CD4-positive, alpha-beta T cell treated with Interleukin-6 at 100 ng/mL for 8 hours (primary cell): ENCODE results near the gene RARB.

Experiments used
- DNase-seq: peaks from one replicate; pipeline ENCODE4 v3.0.0-alpha.2; 2020; ENCODE audit warnings: mixed read lengths, low spot score

The RARB gene

DNA sequence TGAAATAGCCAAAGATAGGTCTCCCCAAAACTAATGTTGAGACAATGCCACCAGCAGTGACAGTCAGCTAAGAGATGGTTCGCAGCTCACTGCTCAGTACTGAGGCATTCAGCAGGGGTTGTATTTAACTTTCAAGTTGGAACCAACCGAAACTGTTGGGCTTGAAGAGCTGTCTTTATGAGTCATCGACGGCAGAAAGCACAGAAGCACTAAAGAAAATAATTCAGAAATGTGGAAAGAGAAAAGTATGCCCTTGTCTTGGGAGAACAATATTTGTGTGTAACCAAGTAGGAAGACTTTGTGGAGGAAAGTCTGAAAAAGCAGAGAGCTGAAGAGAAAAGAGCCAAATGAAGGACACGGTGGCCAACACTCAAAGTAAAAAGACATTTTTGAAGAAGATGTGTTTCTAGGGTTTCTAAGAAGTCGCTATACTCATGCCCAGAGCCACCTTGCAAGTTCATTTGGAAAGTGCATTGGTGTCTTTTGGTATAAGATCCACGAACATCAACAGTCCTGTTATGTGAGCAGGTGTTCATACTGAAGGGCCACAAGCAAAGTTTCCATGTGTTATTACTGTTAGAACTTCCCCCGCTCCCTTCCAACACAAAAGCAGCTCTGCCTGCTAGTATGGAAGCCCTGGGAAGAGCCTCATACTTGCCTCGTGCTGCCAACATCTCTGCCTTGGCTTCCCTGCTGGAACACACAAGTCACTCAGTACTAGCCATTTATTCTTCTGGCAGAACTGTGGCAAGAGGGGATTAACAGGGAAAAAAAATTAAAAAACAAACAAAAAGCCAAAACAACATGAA, 4.1 kb upstream of the RARB start:
- no peak for DNase-seq

DNA sequence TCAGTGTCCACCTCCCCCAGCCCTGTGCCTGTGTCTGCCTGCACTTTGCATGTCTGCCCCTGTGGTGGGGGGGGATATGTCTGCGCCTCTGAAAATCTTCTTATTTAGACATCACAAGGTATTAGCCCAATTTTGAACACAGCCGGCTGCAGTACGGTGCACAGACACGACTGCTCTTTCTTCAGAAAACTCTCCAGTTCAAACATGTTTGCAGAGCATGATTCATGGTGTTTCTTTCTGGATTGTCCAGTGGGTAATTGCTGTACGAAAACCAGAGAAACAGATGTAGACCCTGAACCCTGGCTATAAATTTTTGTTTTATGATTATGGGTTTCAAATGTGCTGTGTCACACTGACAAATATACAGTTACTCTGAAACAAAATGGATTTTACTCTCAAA, 3.4 kb upstream of the RARB start:
- DNase-seq = no peak

DNA sequence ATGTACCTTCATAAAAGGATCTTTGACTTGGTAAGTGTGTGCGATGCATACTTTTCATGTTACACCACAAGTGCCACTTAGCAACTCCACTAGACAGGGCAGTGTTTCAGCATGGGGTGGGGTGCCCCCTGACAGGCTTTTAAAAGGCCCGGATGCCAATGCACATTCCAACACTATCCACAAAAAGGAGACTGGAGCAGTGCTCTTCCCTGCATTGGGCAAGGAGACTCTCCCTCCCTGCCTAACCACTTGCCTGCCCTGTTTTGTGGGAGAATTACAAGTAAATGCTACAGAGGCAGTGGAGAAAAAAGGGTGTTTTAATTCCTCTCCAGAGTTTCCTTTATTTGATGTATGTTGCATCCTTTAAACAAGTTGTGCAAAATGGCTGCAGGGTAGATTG, 1.7 kb upstream of the RARB start:
- no peak for DNase-seq

DNA sequence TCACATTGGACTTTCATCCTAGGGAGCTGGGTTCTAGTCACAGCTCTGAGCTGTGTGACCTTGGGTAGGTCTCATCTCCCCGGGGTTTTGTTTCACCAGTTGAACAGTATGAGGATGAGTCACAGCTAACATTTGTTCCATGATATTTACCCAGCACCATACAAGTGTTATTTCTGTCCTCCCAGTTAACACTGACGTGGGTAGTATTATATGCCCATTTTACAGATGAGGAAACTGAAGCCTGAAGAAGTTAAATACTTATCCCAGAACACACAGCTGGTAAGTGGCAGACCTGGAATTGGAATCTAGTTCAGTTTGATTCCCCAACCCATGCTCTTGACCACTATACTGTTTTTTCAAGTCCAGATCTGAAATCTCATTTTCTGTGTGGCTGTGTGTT, 908 bp upstream of the RARB start:
- DNase-seq = no peak

DNA sequence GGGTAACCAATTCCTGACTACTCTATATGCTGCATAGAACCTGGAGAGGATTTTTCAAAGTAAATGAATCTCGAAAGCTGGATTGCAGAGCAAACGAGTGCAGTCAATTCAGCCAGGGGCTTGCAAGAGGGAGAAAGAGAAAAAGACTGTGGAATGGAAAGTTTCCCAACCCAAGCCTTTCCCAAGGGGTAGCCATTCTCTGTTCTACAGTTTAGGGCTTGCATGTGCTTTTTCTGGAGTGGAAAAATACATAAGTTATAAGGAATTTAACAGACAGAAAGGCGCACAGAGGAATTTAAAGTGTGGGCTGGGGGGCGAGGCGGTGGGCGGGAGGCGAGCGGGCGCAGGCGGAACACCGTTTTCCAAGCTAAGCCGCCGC, 511 bp upstream of the RARB start:
- DNase-seq = no peak

DNA sequence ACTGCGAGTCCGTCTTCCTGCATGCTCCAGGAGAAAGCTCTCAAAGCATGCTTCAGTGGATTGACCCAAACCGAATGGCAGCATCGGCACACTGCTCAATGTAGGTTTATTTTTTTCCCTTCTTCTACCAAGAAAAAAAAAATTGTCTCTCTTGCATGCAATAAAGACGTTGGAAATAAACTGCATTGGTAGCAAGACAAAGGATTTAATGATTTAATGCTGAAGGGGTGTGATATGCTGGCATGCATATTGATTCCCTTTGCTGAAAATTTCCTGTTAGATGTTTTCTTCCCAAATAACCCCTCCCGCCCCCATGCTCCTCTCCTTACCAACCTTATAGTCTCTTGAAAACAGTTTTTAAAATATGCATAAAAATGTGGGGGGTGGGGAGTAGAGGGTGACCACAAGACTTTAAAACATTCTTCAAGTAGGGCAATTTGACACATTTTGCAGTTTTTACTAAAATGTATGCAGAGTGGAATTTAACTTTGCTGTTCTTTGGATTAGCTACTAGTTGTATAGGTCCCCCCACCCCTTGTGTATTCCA, 799 bp downstream of the RARB start:
- DNase-seq = no peak

DNA sequence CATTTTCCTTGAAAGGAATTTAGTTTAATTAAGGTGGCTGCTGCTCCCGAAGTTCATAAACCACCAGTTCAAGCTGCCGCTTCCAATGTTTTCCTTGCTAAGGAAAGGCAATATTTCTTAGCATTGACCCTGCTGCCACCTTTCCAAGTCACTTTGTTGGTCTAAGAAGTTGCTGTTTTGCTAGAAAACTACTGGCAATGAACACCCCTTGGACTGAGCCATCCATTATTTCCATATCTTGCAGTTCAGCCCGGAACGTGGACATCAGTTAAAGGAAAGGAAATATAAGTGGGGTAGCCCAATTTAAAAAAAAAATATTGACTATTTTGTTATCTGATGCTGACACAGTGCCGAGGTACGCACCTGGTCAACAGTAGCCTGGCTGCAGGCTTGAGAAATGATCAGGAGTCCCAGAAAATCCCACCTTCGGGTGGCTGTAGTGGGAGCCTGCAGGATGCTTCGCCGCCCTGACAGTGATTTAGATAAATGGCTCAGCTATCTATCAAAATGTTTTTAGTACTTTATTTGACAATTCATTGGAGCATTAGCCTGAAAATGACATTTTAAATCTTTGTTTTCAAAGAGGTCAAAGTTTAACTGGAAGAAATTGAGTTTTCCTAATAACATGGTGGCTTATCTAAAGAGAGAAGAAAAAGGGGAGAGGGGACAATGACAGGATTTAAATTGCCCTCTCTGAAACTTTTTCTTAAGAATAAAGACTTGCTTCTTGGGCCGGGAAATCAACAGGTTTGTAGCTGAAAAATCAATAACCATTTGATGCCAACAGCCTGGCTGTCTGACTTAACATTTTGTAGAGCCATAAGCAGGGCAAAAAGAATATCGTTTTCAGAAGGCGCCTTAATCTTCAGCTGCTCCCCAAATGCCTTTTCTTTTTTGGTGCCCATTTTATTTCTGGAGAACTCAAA, 1.6 kb downstream of the RARB start:
- DNase-seq = no peak

DNA sequence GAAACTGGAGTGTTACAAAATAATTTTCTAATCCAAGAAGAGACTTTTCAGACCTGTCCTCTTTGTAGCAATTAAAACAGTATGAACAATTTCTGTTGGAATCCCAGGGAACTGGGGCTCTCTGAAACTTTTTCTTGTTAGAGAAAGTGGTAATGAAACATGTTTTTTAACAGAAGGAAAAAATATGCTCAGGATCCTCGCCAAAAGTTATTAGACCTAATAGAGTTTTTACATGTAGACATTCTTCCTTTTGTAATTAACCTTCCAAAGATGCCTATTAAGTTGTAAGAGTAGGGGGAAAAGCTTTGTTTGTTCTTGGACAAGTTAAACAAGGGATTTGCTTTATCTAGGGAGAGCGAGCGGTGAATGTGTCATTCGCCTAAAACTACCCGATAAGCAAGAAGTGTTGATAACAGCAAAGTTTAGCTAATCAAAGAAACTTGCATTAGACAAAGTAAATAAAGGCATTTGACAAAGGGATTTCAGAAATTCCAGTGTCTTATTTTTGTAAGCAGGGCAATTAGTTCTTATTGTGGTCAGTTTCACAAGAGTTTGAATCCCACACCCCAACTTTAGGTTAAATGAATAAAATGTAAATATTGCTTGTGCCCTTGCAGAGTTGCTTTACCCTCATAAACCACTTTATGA, 2.3 kb downstream of the RARB start:
- no peak for DNase-seq

DNA sequence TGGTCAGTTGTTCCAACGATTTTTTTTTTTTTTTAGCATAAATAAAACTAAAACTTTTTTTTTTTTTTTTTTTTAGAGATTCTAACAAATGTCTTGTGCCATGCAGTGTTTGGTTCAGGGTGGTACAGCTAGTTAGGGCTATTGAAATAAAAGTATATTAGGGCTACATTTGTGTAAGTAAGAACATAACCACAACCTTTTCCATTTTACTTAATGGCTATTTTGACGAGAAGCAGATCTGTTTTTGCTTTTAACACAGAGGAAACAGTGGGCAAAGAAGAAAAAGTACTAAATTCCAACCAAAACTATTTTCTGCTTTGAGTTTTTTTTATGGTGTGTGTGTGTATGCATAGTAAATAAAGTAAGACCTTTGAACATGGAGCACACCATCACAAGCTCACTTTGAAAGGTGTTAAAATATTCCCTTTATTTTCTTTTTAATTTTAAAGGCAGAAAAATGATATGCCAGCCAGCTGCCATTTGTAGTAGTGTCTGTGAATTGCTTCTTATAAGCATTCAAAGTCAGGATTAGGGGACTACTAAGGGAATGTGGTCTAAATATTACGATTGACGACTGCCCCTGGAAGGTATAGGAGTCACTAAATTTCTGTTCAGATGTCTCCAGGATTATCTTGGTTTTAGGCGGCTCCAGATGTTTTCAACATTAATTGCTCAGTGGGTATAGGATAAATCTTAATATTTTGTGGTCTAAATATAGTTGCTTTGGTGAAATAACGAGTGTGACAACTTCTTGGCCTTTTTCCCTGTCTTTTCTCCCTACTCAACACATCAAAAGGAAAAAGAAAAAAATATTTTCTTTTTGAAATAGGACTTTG, 3.1 kb downstream of the RARB start:
- no peak for DNase-seq

DNA sequence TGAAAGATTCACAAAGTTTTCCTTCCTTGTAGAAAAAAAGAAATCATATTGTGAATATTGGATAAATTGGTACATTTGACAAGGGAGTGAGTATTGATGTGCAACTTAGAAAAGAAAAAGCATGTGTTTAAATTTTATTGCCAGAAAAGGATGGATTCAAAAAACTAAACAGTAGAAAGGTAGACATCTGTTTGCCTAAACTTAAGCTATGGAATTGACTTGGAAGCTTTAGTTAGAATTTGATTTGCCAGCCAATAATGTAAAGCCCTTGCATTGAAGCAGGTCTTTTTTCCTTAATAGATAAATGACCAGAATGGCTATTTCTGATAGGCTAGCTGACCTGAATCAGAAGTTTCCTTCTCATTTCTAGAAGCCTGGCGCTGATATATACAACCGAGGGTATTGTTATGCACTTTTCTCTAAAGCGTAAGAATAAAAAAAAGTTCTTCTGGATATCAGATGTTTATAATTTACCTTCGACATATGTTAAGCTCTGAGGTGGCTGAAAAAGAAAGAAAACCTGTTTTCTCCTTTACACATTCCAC, 4.2 kb downstream of the RARB start:
- no peak for DNase-seq

DNA sequence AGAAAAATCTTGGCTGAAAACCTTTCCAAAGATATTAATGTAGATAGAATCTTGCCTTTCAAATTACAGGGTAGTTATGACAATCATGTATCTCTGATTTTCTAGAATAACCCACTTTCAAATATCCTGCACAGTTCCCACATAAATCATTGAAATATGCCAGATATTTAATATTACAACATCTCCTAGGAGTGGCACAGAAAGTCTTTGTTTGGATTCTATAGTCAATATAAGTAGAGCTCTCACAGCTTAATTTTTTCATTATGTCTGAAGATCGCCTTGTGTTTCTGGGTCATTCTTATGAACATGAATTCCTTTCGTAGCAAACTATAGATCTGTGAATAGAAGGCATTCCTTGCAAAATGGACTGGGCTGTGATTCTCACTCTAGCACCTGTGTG, 5.0 kb downstream of the RARB start:
- no peak for DNase-seq

DNA sequence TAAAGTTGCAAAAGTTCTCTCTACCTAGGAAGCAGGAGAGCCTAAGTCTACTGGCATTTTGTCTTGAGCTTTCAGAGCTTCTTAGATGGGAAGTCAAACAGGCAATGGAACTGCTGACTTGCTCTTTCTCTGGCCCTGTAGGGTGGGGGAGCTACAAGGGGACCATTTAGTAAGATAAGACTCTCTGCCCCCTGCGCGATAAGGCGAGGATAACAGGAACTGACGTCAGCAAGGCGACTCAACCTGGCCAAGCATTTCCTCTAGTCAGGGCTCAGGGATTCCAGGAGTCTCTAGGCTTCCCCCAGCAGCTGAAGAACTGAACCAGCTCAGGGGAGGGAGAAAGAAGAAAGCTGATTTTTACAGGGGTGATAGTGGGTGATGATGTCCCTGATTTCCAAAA, 5.8 kb downstream of the RARB start:
- DNase-seq = no peak

DNA sequence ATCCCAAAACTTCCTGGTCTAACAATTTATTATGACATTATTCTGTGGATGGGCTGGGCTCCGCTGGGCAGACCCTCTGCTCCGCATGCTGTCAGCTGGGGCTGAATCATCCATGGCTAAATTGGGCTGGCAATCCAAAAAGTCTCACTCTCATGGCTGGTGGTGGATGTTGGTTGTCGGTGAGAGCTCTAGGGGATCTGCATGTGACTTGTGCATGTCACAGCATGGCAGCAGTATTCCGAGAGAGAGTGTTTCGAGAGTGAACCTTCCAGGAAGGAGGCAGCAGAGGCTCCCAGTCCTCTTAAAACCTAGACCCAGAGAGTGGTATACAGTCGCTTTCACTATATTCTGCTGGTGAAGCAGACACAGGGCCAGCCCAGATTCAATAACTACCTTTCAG, 9.9 kb downstream of the RARB start:
- DNase-seq = no peak

DNA sequence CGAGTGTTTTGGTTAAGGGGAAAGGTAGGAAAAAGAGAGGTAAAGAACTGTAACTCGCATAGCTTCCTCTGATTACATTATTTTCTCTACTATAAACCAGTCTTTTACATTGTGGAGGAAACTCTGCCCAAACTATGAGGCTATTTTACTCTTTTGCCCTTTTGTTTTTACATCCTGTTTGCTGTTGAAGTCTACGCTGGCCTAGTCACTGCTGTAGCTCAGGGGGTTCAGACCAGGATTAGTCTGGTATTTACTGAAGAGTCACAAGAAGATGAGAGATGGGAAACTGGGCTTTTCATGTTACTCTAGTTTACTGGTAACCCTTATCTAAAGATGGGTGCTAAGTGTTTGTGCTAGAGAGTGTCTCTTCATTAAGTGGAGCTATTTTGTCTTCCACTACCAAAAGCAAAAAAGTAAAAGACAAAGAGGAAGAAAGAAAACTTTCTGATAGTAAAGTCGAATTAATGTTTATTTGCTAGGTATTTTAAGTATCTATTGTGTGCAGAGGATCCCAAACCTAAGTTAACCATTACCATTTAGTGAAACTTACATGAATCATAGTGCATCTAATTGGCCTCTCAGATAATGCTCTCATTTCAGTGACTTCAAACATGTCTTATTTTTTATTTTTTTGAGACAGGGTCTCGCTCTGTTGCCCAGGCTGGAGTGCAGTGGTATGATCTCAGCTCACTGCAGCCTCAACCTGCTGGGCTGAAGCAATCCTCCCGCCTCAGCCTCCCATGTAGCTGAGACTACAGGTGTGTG, 10.9 kb downstream of the RARB start:
- DNase-seq = no peak

DNA sequence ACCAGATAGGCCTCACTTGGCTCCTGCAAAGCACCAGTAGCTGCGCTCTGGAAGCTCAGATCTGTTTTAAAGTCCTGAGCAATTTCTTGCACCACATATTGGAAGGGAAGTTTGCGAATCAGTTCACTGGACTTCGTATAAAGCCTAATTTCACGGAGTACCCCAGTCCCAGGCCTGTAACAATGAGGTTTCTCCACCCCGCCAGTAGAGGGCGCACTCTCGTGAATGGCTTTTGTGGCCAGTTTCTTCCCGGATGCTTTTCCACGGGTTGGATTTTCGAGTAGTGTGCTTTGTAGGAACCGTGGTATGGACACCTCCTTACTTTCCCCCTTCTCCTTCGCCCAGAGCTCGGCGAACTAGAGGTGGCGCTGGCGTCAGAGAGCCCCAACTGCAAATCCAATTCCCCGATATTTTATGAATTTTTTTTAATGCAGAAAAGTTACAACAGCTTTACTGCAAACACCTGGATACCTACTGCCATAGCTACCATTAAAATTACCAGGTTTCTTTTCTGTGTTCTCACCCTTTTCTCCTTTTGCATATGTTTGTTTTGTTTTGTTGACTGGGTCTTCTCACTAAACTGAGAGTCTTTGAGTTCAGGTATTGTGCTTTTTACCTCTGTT, 13.3 kb downstream of the RARB start:
- no peak for DNase-seq

DNA sequence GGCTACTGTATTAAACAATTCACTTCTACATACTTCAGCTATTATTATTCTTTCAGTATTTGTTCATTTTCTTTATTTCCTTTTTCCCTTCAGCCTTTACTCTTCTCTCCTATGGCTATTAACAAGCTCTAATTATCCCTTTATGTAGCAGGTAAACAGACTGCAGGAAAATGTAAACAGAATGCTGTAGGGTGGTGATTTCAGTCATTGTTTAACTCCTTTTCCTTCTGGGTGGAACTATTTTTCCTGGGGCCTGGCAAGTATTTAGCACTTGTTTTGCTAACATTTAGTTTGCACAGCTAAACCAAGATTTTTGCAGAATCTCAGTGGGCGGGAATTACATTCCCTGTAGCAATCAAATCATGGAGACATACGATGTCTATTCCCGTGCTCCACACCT, 14.4 kb downstream of the RARB start:
- DNase-seq = no peak

DNA sequence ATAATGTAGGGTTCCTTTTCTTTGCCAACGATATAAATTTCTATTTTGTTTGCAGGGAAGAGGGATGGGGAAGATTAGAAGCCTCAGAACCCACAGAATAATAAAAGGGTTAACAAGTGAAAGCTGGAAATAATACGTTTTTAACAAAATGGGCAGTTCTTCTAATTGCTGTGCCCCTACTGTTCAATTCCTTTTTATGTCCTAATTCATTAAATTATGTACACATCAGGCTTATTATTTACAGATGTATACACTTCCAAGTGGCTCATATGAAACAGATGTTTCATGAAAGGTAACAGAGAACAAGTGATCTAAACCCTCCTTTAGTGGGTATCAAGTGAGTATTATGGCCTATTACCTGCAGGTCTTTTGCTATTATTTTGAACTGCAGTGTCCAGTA, 16.2 kb downstream of the RARB start:
- no peak for DNase-seq

DNA sequence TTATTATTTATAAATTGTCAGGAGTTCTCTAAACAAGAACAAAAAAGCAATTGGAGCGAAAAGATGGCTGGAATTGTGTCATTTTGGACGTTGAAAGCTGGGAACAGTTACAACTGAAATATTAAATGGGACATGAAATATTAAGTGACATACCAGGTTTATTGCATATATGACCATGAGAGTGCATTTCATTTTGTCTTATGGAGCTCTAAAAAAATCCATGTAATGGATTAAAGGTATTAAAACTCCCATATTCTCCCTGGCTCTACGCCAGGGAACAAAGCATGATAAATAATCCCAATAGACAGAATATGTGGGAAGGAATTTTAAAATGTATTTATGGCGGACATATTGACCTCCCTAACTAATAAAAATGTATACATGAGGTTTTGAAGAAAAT, 17.7 kb downstream of the RARB start:
- no peak for DNase-seq

DNA sequence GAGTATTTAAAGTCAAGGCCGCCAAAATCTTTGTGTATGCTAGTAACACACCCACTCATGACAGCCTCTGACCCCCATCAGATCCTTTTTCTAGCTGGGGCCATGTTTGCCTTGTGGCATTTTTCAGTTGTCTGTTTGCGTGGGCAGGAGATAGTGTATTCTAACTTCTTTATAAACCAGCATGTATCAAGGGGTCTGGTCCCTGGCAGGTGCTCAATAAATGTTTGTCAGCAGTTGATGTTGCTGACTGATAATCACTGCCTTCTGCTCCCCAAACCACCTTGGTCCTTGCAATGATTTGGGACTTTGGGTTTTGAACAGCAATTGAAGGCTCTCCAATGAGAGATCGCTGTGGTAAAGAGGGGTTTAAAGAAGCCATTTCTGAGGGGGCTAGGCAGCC, 19.2 kb downstream of the RARB start:
- no peak for DNase-seq

DNA sequence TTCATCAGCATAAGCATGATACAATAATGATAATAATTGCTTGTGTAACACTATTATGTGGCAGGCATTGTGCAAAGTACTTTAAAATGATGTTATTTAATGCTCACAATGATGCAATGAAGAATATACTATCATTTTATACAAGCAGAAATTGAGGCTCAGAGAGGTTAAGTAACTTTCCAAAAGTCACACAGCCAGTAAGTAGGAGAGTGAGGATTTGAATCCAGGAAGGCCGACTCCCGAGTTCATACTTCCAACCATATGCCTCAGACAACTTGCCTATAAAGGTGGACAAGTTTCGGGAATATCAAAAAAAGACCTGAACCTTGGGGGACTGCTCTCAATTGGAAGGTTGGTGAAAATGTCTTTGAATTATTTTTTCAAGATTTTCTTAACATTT, 19.9 kb downstream of the RARB start:
- DNase-seq = no peak
